Measurements from ENCODE around the gene HEY2. TPM values are rescaled to one million over a fixed set of nuclear protein-coding genes. Genes with fewer than 3 reads are reported as not detected.
A peak's percentile ranks its signal among the peaks of the same experiment; 100 is the strongest.

HEY2 gene
- total and polyA plus RNA-seq, 10 of the 15 experiments (the other 5 are each of a cell fraction or from before 2014, with no cell fraction given), result 0.01 to 0.32 (median 0.08) TPM; not detected in 4

- TF ChIP-seq BCL3 (IDR thresholded peaks at IDR 0.05; ENCODE audit: borderline replicate concordance, insufficient read depth, low read depth, low read length, poor library complexity, severe bottlenecking) (no peak), IRF3 (IDR thresholded peaks at IDR 0.05) (peak; percentile 35; the same call in 1 of the 2 replicates), ZNF24 (IDR thresholded peaks at IDR 0.05) (0 out of 2 replicates have a peak, but pooled peaks have one; percentile 43), SMAD1 (IDR thresholded peaks at IDR 0.05; ENCODE audit: low read depth, partially characterized antibody) (no peak), ZNF622 (IDR thresholded peaks at IDR 0.05) (no peak), LARP7 (IDR thresholded peaks at IDR 0.05) (peak; percentile 78), SMC3 (IDR thresholded peaks at IDR 0.05; ENCODE audit: borderline replicate concordance, low read length) (no peak), TBL1XR1 (IDR thresholded peaks at IDR 0.05; ENCODE audit: low read depth, low read length) (no peak), MLLT1 (IDR thresholded peaks at IDR 0.05) (no peak), ZSCAN29 (IDR thresholded peaks at IDR 0.05) (no peak), PAX8 (IDR thresholded peaks at IDR 0.05) (no peak), HSF1 (IDR thresholded peaks at IDR 0.05; ENCODE audit: low read depth, low read length) (no peak), RUNX3 (IDR thresholded peaks at IDR 0.05; ENCODE audit: low read length) (no peak; the same call in 1 of the 2 replicates), REST (IDR thresholded peaks at IDR 0.05; ENCODE audit: low read depth, low read length) (no peak), ZBTB40 (IDR thresholded peaks at IDR 0.05; ENCODE audit: borderline replicate concordance) (no peak), TCF3 (IDR thresholded peaks at IDR 0.05; ENCODE audit: borderline replicate concordance, insufficient read depth, low read depth, low read length) (no peak)
Measured at GRCh38 chr6:125749173-125749864, at the start of gene HEY2 (continued).
